Fibroblast of lung (primary cell): ENCODE data around the gene FAM47A. TPM values are rescaled to one million over a fixed set of nuclear protein-coding genes. Genes with fewer than 3 reads are reported as not detected.

ENCODE experiments used
- DNase-seq, 2 donors: peaks; one replicate each; pipeline versions ENCODE4 v3.0.0 to v3.0.0-alpha.2; 2010; ENCODE audit warnings: low read depth in 2 of 2
- H2AFZ ChIP-seq: 2 replicates; pipeline ENCODE4 v1.5.1; 2012; ENCODE audit warnings: low read length, control low read depth, inconsistent platforms
- H3K27ac ChIP-seq: 2 replicates; pipeline ENCODE4 v1.5.1; 2011; ENCODE audit warnings: low read length, control low read depth; ENCODE audit not compliant: insufficient read depth
- H3K27me3 ChIP-seq: 2 replicates; pipeline ENCODE4 v1.5.1; 2011; ENCODE audit warnings: mild to moderate bottlenecking, low read length; ENCODE audit not compliant: control insufficient read depth, insufficient read depth
- H3K36me3 ChIP-seq: 2 replicates; pipeline ENCODE4 v1.5.1; 2011; ENCODE audit warnings: low read length; ENCODE audit not compliant: control insufficient read depth, insufficient read depth
- H3K4me1 ChIP-seq: 2 replicates; pipeline ENCODE4 v1.5.1; 2011; ENCODE audit warnings: low read length; ENCODE audit not compliant: control insufficient read depth, insufficient read depth; ENCODE audit errors: extremely low read depth
- H3K4me2 ChIP-seq: 2 replicates; pipeline ENCODE4 v1.5.1; 2011; ENCODE audit warnings: low read length, control low read depth; ENCODE audit not compliant: insufficient read depth; ENCODE audit errors: extremely low read depth
- H3K4me3 ChIP-seq, 4 experiments: fragments of 200-600 bp in 1 of 4; sonication (generic) in 1 of 4; replicated peaks in 1 of 4; 2 replicates each; pipeline ENCODE4 v1.5.1; 2011 to 2016; ENCODE audit warnings: low read length in 4 of 4, low read depth in 3 of 4, mild to moderate bottlenecking in 3 of 4, control low read depth in 2 of 4, inconsistent platforms in 1 of 4, mixed read lengths in 1 of 4; ENCODE audit not compliant: insufficient read depth in 1 of 4; ENCODE audit errors: control extremely low read depth in 1 of 4
- H3K79me2 ChIP-seq: 2 replicates; pipeline ENCODE4 v1.5.1; 2012; ENCODE audit warnings: mild to moderate bottlenecking, low read length, inconsistent platforms; ENCODE audit not compliant: control insufficient read depth, insufficient read depth
- H3K9ac ChIP-seq: 2 replicates; pipeline ENCODE4 v1.5.1; 2011; ENCODE audit warnings: mild to moderate bottlenecking, low read length, control low read depth; ENCODE audit not compliant: insufficient read depth
- H3K9me3 ChIP-seq: 2 replicates; pipeline ENCODE4 v1.5.1; 2012; ENCODE audit warnings: low read depth, low read length; ENCODE audit not compliant: control insufficient read depth, insufficient read depth
- H4K20me1 ChIP-seq: 2 replicates; pipeline ENCODE4 v1.5.1; 2011; ENCODE audit warnings: low read length; ENCODE audit not compliant: control insufficient read depth, insufficient read depth; ENCODE audit errors: extremely low read depth
- EZH2 ChIP-seq: IDR thresholded peaks from 2 replicates; pipeline ENCODE4 v1.5.1; 2012; ENCODE audit warnings: low read length, control low read depth, mild to moderate bottlenecking; ENCODE audit errors: missing control alignments
- polyA plus RNA-seq, 2 donors: library from polyadenylated mRNA; depleted of rRNA in 1 of 2; stranded (reverse) in 1 of 2; unstranded in 1 of 2; fragments of >200 nt; gene quantifications; 2 replicates each; pipeline ENCODE4 v1.2.1, GENCODE V29; 2011 to 2012; ENCODE audit warnings: missing spikeins in 1 of 2
- total RNA-seq: library from RNA; depleted of rRNA; stranded (reverse); fragments of >200 nt; gene quantifications from 2 replicates; pipeline ENCODE4 v1.2.1, GENCODE V29; 2014
- TF ChIP-seq, protein P1 (sequence below), 2 donors: IDR thresholded peaks in 1 of 2; conservative IDR thresholded peaks in 1 of 2; 1 replicate in 1 of 2; 2 replicates in 1 of 2; pipeline ENCODE4 v1.5.1; 2011 to 2012; ENCODE audit warnings: low read length in 2 of 2, control low read depth in 1 of 2, inconsistent platforms in 1 of 2, low read depth in 1 of 2, mild to moderate bottlenecking in 1 of 2

The FAM47A gene
- total and polyA plus RNA-seq, 2 donors (not counting 1 experiment from before 2014, with no cell fraction given) = not detected

DNA sequence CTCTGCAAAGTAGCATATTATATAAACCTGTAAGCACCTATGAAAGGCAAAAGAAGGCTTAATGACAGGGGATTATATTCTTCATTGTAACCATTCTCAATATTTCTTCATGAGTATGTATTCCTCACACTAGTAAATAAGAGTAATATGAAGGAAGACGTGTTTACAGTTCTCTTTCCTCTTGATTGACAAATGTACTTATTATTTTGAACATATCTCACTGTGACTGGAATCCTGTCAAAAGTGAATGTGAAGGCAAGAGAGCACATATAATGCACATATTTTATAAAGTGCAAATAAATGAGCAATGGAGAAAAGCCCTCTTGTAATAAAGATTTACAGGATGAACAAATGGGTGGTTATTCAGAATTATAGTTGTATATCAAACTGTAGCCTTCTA lies 19.7 kb downstream of the FAM47A start:
- Histone ChIP-seq H3K9ac (no peak overlapping the region), H3K9me3 (no peaks in the 10 kb centered on the region), H3K4me2 (no peak overlapping the region), H3K27me3 (no peaks in the 10 kb centered on the region), H2AFZ (no peak overlapping the region), H3K27ac (no peak overlapping the region), H3K79me2 (no peaks in the 10 kb centered on the region), H3K4me1 (no peaks in the 10 kb centered on the region), H4K20me1 (no peaks in the 10 kb centered on the region), H3K36me3 (no peaks in the 10 kb centered on the region), H3K4me3 (no peak overlapping the region)
- no peak for TF ChIP-seq EZH2
- TF ChIP-seq, protein P1, sequence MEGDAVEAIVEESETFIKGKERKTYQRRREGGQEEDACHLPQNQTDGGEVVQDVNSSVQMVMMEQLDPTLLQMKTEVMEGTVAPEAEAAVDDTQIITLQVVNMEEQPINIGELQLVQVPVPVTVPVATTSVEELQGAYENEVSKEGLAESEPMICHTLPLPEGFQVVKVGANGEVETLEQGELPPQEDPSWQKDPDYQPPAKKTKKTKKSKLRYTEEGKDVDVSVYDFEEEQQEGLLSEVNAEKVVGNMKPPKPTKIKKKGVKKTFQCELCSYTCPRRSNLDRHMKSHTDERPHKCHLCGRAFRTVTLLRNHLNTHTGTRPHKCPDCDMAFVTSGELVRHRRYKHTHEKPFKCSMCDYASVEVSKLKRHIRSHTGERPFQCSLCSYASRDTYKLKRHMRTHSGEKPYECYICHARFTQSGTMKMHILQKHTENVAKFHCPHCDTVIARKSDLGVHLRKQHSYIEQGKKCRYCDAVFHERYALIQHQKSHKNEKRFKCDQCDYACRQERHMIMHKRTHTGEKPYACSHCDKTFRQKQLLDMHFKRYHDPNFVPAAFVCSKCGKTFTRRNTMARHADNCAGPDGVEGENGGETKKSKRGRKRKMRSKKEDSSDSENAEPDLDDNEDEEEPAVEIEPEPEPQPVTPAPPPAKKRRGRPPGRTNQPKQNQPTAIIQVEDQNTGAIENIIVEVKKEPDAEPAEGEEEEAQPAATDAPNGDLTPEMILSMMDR (conservative IDR thresholded peaks at IDR 0.05 in 1 of 2, IDR thresholded peaks at IDR 0.05 in 1 of 2; ENCODE audit: low read depth in 1 of 2, low read length in 2 of 2) = no peak
- no peak for DNase-seq
